ENCODE measurements around the gene TBC1D14. TPM values are rescaled to one million over a fixed set of nuclear protein-coding genes. Genes with fewer than 3 reads are reported as not detected.

Gene TBC1D14
- total RNA-seq, 2 experiments from 2014 or later = 38.4 to 44.1 TPM

- POLR2A ChIA-PET = interaction anchor here (1.0 to 2.0 kb wide), 5 partner anchors 11 to 76 kb away, joined by 3 to 9 read pairs (median 4); partner anchors contain the start of gene GRPEL1
- peaks cover 21% of the 10 kb centered on the region; the same call in 1 of the 2 replicates for H3K79me2 ChIP-seq (ENCODE audit: insufficient read depth, low read depth, low read length)
- intact Hi-C loops (cut with micrococcal nuclease; ENCODE audit: unreplicated experiment) = no loop called here
- H3K36me3 ChIP-seq (ENCODE audit: insufficient read depth, low read length) = no peaks in the 10 kb centered on the region
- H3K9me3 ChIP-seq (ENCODE audit: low read length) = no peaks in the 10 kb centered on the region
- BruUV-seq (replicated peaks) = no TSS peak
- no peaks in the 10 kb centered on the region for H3K9me2 ChIP-seq (ENCODE audit: insufficient read depth, low read length)
- DNase-seq (ENCODE audit: low spot score) = peak; percentile 40
- peak overlapping the region; percentile 81 for H3K4me2 ChIP-seq (ENCODE audit: low read length)
- CTCF ChIA-PET (ENCODE audit: unreplicated experiment) = interaction anchor here (0.9 kb wide), 1 partner anchor 136 kb away, joined by 3 read pairs; no protein-coding TSS in a partner anchor
- peaks cover 37% of the 10 kb centered on the region for H3K4me1 ChIP-seq (ENCODE audit: insufficient read depth, low read length, poor library complexity, severe bottlenecking)
- H3K27ac ChIP-seq (ENCODE audit: low read depth, low read length, poor library complexity, severe bottlenecking) = no peak overlapping the region
- H3K4me3 ChIP-seq (ENCODE audit: low read depth, low read length, poor library complexity, severe bottlenecking) = peak overlapping the region; percentile 99
- H4K20me1 ChIP-seq (ENCODE audit: insufficient read depth, low read length) = peaks cover 19% of the 10 kb centered on the region; the same call in 1 of the 2 replicates
- no peak for TF ChIP-seq CTCF (conservative IDR thresholded peaks at IDR 0.05; ENCODE audit: low read length)
- TF ChIP-seq EZH2phosphoT487 (IDR thresholded peaks at IDR 0.05; ENCODE audit: borderline replicate concordance, low read depth, low read length) = no peak
- no peak overlapping the region for H2AFZ ChIP-seq (ENCODE audit: low read length)
Observed at GRCh38 chr4:7045961-7046921, 136.6 kb downstream of the TBC1D14 start.

- Histone ChIP-seq H2AFZ (ENCODE audit: low read length) (no peak overlapping the region), H3K4me3 (ENCODE audit: low read depth, low read length, poor library complexity, severe bottlenecking) (no peak overlapping the region), H3K4me1 (ENCODE audit: insufficient read depth, low read length, poor library complexity, severe bottlenecking) (peaks cover 37% of the 10 kb centered on the region), H3K9me3 (ENCODE audit: low read length) (no peaks in the 10 kb centered on the region), H3K36me3 (ENCODE audit: insufficient read depth, low read length) (no peaks in the 10 kb centered on the region), H3K27ac (ENCODE audit: low read depth, low read length, poor library complexity, severe bottlenecking) (no peak overlapping the region), H4K20me1 (ENCODE audit: insufficient read depth, low read length) (peaks cover 19% of the 10 kb centered on the region; the same call in 1 of the 2 replicates), H3K4me2 (ENCODE audit: low read length) (peak overlapping the region; percentile 81; the same call in 1 of the 2 replicates), H3K79me2 (ENCODE audit: insufficient read depth, low read depth, low read length) (peaks cover 21% of the 10 kb centered on the region; the same call in 1 of the 2 replicates), H3K9me2 (ENCODE audit: insufficient read depth, low read length) (no peaks in the 10 kb centered on the region)
- no peak for DNase-seq (ENCODE audit: low spot score)
- CTCF ChIA-PET (ENCODE audit: unreplicated experiment) = interaction anchor here (0.9 kb wide), 1 partner anchor 136 kb away, joined by 3 read pairs; no protein-coding TSS in a partner anchor
- BruUV-seq (replicated peaks) = no TSS peak
- POLR2A ChIA-PET = interaction anchor here (1.0 to 2.0 kb wide), 3 partner anchors 11 to 17 kb away, joined by 3 to 7 read pairs (median 3); no protein-coding TSS in a partner anchor
- intact Hi-C loops (cut with micrococcal nuclease; ENCODE audit: unreplicated experiment) = no loop called here
- TF ChIP-seq EZH2phosphoT487 (IDR thresholded peaks at IDR 0.05; ENCODE audit: borderline replicate concordance, low read depth, low read length) = no peak
- TF ChIP-seq CTCF (conservative IDR thresholded peaks at IDR 0.05; ENCODE audit: low read length) = no peak
Observed at GRCh38 chr4:7046971-7047370, 137.3 kb downstream of the TBC1D14 start.
